Large intestine (tissue), 3 donors: ENCODE results near the gene CTBP1. TPM values are rescaled to one million over a fixed set of nuclear protein-coding genes. Genes with fewer than 3 reads are reported as not detected.

Experiments
- DNase-seq, 2 donors: peaks; one replicate each; pipeline versions ENCODE4 v3.0.0 to v3.0.0-alpha.2; 2013
- H3K27ac ChIP-seq: one replicate; pipeline ENCODE4 v1.5.1; 2013; ENCODE audit warnings: low read length
- H3K27me3 ChIP-seq: 2 replicates; pipeline ENCODE4 v1.6.1; 2013; ENCODE audit warnings: low read length; ENCODE audit not compliant: control insufficient read depth, insufficient read depth
- H3K36me3 ChIP-seq: 2 replicates; pipeline ENCODE4 v1.6.1; 2013; ENCODE audit warnings: low read length; ENCODE audit not compliant: control insufficient read depth, insufficient read depth
- H3K4me1 ChIP-seq: one replicate; pipeline ENCODE4 v1.6.1; 2013; ENCODE audit warnings: low read length; ENCODE audit not compliant: control insufficient read depth, insufficient read depth
- H3K4me3 ChIP-seq: one replicate; pipeline ENCODE4 v1.5.1; 2013; ENCODE audit warnings: low read length
- H3K9me3 ChIP-seq: one replicate; pipeline ENCODE4 v1.6.1; 2013; ENCODE audit warnings: mild to moderate bottlenecking, low read depth, low read length, moderate library complexity; ENCODE audit not compliant: control insufficient read depth
- WGBS: methylation state at CpG from one replicate; pipeline ENCODE4 v1.1.5; 2013; ENCODE audit warnings: low lambda C conversion rate; ENCODE audit not compliant: insufficient coverage; 5-methylcytosine and 5-hydroxymethylcytosine counted together
- polyA plus RNA-seq: library from polyadenylated mRNA; unstranded; fragments of 120-200 nt; gene quantifications from one replicate; pipeline ENCODE4 v1.2.1, GENCODE V29; 2013

The CTBP1 gene
- polyA plus RNA-seq, 1 donor, result 134 TPM

- H3K27me3 ChIP-seq, result no peaks in the 10 kb centered on the region
- H3K9me3 ChIP-seq, result peaks cover 13% of the 10 kb centered on the region
- no peak overlapping the region for H3K27ac ChIP-seq
- no CpG with 5 or more reads among the region's 11 CpGs for WGBS
- no peak overlapping the region for H3K4me3 ChIP-seq
- DNase-seq, result no peak
- peaks cover 6% of the 10 kb centered on the region for H3K4me1 ChIP-seq
- no peaks in the 10 kb centered on the region for H3K36me3 ChIP-seq
These were observed 36.3 kb upstream of the CTBP1 start for GRCh38 chr4:1285151-1285789.

GRCh38 chr4:1283711-1284110, 34.8 kb upstream of the CTBP1 start:
- no peaks in the 10 kb centered on the region for H3K36me3 ChIP-seq
- WGBS, result no CpG with 5 or more reads among the region's 9 CpGs
- no peak overlapping the region for H3K27ac ChIP-seq
- no peak for DNase-seq
- H3K27me3 ChIP-seq, result no peaks in the 10 kb centered on the region
- H3K9me3 ChIP-seq, result peaks cover 13% of the 10 kb centered on the region
- no peak overlapping the region for H3K4me3 ChIP-seq
- H3K4me1 ChIP-seq, result peaks cover under 1% of the 10 kb centered on the region

GRCh38 chr4:1279253-1279652, 30.3 kb upstream of the CTBP1 start:
- Histone ChIP-seq H3K27ac (no peak overlapping the region), H3K4me3 (no peak overlapping the region), H3K27me3 (no peaks in the 10 kb centered on the region), H3K9me3 (no peaks in the 10 kb centered on the region), H3K36me3 (no peaks in the 10 kb centered on the region), H3K4me1 (no peaks in the 10 kb centered on the region)
- WGBS, result no CpG with 5 or more reads among the region's 10 CpGs
- DNase-seq, result no peak

GRCh38 chr4:1277667-1278665, 29.0 kb upstream of the CTBP1 start:
- Histone ChIP-seq H3K36me3 (no peaks in the 10 kb centered on the region), H3K9me3 (no peaks in the 10 kb centered on the region), H3K27ac (no peak overlapping the region), H3K4me1 (no peaks in the 10 kb centered on the region), H3K27me3 (no peaks in the 10 kb centered on the region), H3K4me3 (no peak overlapping the region)
- DNase-seq, result no peak
- 93% methylated on average over 5 of the region's 15 CpGs for WGBS

GRCh38 chr4:1276984-1277383, 28.1 kb upstream of the CTBP1 start:
- WGBS, result no CpG with 5 or more reads among the region's 2 CpGs
- no peaks in the 10 kb centered on the region for H3K4me1 ChIP-seq
- DNase-seq, result no peak
- no peak overlapping the region for H3K4me3 ChIP-seq
- H3K9me3 ChIP-seq, result peaks cover 1% of the 10 kb centered on the region
- no peak overlapping the region for H3K27ac ChIP-seq
- no peaks in the 10 kb centered on the region for H3K36me3 ChIP-seq
- no peaks in the 10 kb centered on the region for H3K27me3 ChIP-seq

- H3K4me3 ChIP-seq, result no peak overlapping the region
- no peak overlapping the region for H3K27ac ChIP-seq
- WGBS, result 80% methylated on average over 6 of the region's 9 CpGs
- H3K4me1 ChIP-seq, result no peaks in the 10 kb centered on the region
- no peaks in the 10 kb centered on the region for H3K36me3 ChIP-seq
- DNase-seq, result no peak
- no peaks in the 10 kb centered on the region for H3K27me3 ChIP-seq
- peaks cover 3% of the 10 kb centered on the region for H3K9me3 ChIP-seq
These were observed 25.9 kb upstream of the CTBP1 start for GRCh38 chr4:1274871-1275270.

GRCh38 chr4:1271686-1272085, 22.8 kb upstream of the CTBP1 start:
- no peaks in the 10 kb centered on the region for H3K4me1 ChIP-seq
- no CpG with 5 or more reads among the region's 5 CpGs for WGBS
- DNase-seq, result no peak

GRCh38 chr4:1269209-1269608, 20.3 kb upstream of the CTBP1 start:
- Histone ChIP-seq H3K9me3 (peaks cover 5% of the 10 kb centered on the region), H3K36me3 (no peaks in the 10 kb centered on the region), H3K27me3 (no peaks in the 10 kb centered on the region), H3K27ac (no peak overlapping the region), H3K4me3 (no peak overlapping the region), H3K4me1 (no peaks in the 10 kb centered on the region)
- no peak for DNase-seq

More at GRCh38 chr4:1271686-1272085, 22.8 kb upstream of the CTBP1 start:
- no peak overlapping the region for H3K4me3 ChIP-seq
- no peaks in the 10 kb centered on the region for H3K36me3 ChIP-seq
- H3K9me3 ChIP-seq, result peaks cover 3% of the 10 kb centered on the region
- H3K27ac ChIP-seq, result no peak overlapping the region
- no peaks in the 10 kb centered on the region for H3K27me3 ChIP-seq

- H3K36me3 ChIP-seq, result no peaks in the 10 kb centered on the region
- H3K9me3 ChIP-seq, result peaks cover 5% of the 10 kb centered on the region
- no peak overlapping the region for H3K27ac ChIP-seq
- no peak overlapping the region for H3K4me3 ChIP-seq
- WGBS, result 87% methylated on average over 3 of the region's 9 CpGs
- no peak for DNase-seq
- no peaks in the 10 kb centered on the region for H3K27me3 ChIP-seq
- no peaks in the 10 kb centered on the region for H3K4me1 ChIP-seq
These were observed 18.2 kb upstream of the CTBP1 start for GRCh38 chr4:1266881-1267763.

- Histone ChIP-seq H3K36me3 (no peaks in the 10 kb centered on the region), H3K4me3 (no peak overlapping the region), H3K9me3 (peaks cover 8% of the 10 kb centered on the region), H3K27me3 (no peaks in the 10 kb centered on the region), H3K4me1 (no peaks in the 10 kb centered on the region), H3K27ac (no peak overlapping the region)
- no CpG with 5 or more reads among the region's 11 CpGs for WGBS
- DNase-seq, result no peak
These were observed 16.4 kb upstream of the CTBP1 start for GRCh38 chr4:1265351-1265750.
